NCI-H128 (cell line): ENCODE results near the gene MATN1.

Source experiments
- DNase-seq: peaks from one replicate; lab custom pipeline; 2025; ENCODE audit not compliant: unreplicated experiment; lab: John Stamatoyannopoulos, UW

Gene MATN1

DNA sequence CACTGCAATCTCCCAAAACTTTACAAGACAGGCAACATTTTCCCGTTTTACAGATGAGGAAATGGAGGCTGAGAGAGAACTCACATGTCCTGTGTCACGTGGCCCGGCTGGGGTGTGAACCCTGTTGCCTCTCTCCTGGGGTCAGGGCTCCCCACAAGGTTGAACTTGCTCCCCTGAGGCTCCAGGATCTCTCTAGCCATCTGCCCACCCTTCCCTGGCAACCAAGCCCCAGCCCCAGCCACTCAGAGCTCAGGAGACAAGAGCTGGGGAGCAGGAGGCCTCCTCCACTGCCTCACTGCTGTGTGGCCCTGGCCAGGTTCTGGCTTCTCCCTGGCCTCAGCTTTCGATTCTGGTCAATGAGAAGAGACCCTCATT lies 22.4 kb upstream of the MATN1 start:
- DNase-seq: no peak

DNA sequence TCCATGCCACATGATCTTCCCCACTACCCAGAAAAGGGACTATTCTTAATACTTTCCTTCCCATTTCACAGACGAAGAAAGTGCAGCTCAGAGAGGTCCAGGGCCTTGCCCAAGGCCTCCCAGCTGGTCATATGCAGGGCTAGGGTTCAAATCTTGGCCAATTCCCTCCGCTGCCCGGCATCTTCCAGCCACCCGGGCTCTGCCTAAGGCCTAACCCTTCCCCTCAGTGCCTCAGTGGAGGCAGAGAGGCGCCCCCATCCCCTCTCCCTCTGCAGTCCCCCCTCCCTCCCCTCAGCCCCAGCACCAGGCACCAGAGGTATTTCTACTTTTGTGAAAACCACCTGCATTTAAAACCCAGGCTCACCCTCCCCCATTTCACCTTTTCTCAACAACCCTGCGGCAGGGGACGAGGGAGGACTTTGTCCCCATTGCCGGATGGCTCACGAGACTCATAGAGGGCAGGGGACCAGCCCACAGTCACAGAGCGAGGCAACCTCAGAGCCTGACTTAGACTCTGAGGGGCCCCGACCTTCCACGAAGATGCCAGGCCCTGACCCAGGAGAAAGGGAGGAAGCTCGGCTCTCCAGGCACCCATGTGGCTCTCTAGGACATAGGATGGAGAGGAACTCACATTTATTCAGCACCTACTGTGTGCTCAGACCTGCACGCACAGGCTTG lies 21.9 kb upstream of the MATN1 start:
- DNase-seq: no peak

DNA sequence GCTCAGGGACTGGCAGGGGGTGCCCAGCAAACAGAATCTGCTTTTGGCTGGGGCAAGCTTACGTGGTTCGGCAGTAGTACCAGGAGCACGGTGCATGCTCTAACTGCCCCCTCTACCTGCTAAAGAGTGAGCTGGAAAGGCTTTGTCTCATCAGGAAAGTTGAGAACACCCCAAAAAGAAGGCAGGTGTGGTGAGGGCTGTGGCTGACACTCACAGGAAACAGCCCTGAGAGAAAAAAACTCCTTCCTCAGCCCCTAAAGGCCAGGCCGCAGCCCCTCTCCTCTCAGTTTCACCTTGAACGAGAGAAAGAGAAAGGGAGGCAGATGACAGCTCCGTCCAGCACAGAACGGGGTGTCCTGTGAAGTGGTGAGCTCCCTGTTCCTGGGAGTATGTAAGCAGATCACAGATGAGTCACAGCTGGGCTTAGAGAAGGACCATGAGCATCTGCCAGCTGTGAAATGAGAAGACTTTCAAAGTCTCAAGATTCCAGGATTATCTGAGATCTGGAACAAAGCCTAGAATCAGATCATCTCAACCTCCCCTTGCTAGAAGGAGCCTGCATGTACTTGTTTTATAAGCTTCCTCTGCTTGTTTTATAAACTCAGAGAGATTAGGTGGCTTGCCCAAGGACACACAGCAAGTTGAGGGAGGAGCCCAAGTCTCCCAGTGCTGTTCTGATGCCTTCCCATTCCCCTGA lies 20.8 kb upstream of the MATN1 start:
- no peak for DNase-seq

DNA sequence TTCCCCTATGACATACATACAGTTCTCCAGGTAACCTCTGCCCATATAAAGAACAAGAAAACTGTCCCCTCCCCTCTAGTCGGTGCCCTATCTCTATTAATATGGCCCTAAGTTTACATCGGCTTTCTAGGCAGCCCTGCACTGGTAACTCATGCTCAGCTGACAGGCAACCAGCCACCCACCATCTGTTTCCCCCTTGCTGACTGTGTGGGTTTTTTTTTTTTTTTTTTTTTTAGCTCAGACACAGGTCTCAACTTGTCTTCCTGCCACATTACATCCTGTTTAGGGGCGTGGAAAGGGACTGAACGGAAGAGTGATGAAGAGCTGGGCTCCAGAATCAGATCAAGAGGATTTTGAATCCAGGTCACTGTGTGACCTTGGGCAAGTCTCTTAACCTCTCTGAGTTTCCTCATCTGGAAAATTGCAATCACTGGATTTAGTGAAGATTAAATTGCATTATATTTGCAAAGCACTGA lies 20.2 kb upstream of the MATN1 start:
- no peak for DNase-seq

DNA sequence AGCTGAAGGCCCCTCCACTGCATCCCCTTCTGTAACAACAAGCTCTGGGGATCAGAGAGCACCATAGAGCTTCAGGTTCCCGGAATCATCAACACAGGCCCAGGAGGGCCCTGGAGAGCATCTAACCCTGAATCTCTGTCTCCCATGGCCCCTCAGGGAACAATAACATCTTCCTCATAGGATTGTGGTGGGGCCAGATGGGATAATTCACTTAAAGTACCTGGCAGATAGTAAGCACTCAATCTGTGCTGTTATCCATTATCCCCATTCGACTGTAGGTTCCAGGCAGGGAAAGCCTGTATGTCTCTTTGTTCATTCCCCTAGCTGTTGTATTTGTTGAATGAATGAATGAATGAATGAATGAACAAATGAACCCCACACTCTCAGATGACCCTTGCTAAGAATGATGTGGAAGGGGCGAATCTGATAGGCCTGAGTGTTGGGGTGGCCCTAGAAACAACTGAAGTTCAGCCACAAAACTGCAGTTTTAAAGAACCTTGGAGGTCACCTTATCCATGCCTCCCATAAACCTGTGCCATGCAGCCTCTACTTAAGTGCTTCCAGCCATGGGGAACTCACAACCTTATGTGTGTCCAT lies 19.7 kb upstream of the MATN1 start:
- no peak for DNase-seq

DNA sequence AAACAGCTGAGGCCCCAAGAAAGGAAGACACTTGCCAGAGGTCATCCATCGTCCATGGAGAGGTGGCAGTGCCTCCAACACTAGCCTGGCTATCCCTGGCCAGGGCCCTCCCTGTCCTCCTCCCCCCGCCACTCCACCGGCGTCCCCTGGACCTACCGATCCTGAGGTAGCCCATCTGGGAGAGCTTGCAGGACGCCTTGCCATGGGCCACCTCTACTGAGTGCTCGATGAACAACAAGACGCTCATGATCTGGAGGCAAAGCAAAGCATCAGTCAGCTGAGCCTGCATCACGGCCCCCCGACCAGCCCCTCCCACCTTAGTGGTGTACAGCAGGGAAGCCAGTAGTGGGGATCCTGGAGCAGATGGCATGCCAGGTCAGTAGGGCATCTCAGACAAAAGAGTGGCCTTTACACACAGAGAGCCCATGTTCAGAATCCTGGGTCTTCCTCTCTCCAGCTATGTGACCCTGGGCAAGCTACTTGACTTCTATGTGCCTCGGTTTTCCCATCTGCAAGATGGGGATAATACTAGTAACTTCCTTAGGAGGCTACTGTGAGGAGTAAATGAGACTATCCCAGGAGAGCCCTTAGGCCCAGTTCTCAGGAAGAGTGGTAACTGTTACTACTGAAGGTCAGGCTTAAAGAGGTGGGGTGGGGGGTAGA lies 19.0 kb upstream of the MATN1 start:
- DNase-seq: no peak

DNA sequence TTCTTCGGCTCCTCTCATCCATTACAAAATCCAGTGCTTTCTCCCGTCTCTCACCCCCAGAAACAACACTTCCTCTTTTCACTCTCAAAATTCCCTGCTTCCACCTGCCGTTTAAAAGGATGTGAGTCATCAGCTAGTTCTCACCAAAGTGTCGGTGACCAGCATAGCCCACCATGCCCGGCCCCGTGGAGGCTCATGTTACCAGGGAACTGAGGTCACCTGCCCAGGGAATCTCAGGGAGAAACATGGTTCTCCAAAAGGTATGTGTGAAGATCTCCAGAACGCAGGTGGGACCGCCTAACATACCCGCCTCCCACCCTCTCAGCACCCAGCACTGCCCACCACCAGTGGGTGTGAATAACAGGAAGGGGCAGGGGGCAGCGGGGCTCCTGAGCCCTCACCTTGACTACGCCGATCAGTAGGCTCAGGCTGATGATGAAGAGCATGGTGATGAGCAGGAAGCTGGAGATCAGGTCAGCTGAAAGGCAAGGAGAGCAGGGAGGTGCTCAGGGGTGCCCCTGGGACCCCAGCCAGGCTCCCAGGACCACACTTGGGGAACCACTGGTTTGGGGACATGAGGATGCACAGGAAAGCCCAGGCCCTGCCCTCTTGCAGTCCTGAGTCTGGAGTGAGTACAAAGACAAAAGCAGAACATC lies 18.0 kb upstream of the MATN1 start:
- DNase-seq: no peak

DNA sequence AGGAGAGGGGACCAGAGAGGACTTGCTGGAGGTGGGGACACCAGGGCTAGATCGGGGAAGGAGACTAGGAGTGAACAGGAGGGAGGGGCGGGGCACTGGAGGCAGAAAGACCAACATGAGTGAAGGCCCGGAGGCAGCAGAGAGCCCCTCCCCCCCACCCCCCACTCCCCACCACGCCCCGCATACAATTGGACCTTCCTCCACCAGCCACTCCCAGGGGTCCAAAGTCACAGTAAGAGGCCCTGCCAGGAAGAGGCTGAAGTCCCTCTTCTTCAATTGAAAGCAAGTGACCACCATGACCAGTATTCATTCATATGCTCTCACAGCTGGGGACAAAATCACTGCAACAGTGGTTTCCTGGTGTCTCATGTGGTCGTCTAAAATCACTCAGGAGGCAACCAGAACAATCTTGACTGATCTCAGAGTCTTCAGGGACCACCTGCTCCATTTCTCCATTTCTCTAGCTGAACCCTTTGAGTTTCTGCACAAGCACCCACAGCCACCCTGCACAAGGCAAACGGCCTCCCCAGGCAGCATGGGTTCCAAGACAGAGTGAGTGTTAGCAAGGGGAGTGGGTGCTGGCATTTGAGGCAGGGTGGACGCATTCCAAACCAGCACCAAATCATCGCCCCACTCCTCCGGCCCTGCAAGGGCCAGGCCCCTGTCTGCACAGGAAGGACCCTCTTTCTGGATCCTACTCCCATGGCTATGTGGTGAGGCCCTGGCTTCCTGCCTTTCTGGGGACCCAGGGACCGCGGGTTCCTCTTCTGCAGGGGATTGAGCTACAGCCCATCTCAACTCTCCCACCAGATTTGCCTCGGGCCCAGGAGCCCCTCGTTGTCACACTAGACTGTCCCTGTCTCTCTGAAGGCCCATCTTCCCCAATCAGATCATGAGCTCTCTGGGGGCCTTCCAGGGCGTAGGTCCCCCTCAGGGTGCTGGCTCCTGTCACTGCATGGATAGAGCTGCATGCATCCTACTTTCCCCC lies 17.2 kb upstream of the MATN1 start:
- DNase-seq: no peak

DNA sequence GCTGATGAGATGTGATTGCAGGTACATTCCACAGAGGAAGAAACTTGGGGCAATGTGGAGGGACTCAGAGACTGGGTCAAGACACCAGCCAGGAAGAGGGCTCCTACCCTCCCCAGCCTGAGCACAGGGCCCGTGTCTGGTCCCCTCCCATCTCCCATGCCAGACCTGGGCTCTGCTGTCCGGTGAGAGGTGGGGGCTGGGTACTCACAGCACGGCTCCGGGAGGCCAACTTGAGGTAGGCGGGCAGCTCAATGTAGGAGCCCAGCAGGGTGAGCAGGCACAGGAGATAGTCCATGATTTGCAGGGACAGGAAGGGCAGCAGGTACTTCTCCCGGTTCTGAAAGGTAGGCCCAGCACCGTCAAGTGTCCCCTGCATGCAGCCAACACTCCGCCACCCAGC lies 16.2 kb upstream of the MATN1 start:
- no peak for DNase-seq

DNA sequence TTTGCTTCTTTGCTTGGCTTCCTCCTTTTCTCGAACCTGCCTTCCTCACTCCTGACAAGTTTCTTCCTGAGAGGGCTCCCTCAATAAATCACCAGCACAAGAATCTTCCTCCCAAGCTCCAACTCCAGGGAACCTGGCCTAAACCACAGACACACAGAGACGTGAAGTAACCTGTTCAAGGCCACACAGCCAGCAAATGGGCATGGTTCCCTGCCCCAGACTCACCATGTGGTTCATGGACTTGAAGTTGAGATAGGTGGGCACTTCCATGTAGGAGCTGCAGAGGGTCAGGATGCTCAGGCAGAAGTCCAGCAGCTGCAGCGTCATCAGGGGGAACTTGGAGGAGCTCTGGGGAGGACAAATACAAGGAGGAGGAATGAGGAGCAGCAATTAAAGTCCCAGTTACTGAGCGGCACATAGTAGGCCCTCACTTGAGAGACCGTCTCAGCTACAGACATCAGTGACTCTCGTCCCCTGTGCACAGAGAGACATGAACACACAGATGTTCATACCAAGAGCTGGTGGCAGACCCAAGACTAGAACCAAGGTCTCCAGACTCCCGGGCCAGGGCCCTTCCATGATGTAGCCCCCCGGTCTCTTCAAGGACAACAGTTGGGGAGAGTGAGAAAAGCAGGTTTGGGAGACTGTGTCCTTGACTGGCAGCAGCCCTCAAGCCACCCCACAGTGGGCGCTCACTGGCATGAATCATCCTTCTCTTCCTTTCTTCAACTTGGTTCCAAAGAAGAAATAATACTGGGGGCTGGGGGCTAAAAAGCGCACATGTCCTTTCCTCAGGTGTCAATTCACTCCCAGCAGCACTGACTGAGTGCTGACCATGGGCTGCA lies 15.6 kb upstream of the MATN1 start:
- DNase-seq: no peak

DNA sequence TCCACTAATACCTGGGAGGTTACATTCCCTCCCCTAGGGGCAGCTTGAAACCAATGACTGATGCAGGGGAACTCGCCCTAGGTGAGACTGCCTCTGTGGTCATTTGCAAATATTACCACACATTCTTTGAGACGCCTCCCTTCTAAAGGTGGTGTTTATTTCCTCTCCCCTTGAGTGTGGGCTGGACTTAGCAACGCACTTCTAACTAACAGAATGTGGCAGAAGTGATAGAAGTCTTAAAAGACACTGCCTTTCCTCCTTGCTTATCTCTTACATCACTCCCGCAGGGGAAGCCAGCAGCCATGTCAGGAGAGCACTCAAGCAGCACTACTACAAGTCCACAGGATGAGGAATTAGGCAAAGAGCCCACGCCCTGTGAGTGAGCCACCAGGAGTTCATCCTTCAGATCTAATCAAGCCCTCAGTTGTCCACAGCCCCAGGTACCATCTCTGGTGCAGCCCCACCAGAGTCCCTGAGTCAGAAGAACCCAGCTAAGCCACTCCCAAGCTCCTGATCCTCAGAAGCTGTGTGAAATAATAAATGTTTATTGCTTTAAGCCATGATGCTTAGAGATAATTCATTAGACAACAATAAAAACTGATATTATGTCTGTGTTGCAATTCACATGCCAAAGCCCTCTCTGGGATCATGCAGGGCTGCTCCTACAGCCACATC lies 14.8 kb upstream of the MATN1 start:
- no peak for DNase-seq

DNA sequence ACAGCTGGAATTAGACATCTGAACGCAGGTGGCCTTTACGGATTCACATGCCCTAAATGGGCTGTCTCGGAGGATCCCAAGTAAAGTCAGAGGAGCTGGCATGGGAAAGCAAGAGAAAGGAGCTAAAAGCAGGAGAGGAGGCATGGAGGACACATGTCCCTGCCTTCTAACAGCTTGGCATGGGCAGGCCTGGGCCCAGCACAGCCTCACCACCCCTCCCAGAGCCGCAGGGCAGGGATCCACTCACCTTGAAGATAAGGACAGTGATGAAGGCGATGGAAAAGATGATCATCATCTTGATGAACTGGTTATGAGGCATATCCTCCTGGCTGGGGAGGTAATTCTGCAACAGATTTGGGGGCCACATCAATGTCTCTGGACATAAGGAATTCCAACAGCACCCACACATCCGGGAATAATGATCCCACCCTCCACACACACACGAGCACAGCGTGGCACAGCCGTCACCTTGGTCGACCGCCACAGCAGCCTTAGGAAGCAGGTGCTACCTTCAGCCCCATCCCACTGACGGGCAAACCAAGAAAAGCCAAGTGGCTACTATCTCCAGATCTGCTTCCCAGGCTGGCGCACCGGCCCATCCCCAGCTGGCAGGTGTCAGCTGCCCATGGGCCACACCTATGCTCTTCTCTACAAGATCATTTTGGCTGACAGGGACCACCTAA lies 14.1 kb upstream of the MATN1 start:
- no peak for DNase-seq

DNA sequence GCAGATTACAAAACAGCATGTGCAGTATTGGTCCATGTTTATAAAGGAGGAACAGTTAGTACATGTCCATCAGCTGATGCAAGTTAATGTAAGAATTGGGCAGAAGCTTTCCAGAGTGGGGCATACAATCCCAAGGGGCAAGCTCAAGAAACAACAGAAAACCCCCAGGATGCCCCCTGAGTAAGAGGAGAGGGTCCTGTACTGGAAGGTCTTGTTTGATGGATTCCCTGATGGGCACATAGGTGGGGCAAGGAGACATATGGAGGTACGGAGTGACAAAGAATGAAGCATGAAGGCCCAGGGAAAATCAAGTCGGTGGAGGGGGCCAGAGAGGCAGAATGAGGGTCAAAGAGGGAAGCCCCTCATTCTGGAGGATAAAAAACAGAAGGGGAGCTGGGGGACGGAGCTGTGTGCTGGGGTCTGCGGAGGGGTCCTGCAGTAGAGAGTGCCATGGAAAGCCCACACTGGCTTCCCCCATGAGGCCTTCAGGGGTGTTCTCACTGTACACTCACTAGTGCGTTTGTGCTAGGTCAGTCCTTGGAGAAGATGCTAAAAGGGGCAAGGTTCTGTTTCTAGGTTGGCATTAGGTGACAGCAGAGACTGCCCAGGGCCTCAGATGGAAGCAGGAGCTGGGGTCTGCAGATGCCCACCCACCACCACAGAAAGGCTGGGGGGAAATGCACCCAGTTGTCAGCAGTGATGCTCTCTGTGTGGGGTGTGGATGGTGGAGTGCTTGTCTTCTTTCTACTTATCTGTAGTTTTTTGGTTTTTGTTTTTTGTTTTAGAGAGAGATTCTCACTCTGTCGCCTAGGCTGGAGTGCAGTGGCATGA lies 12.5 kb upstream of the MATN1 start:
- DNase-seq: no peak

DNA sequence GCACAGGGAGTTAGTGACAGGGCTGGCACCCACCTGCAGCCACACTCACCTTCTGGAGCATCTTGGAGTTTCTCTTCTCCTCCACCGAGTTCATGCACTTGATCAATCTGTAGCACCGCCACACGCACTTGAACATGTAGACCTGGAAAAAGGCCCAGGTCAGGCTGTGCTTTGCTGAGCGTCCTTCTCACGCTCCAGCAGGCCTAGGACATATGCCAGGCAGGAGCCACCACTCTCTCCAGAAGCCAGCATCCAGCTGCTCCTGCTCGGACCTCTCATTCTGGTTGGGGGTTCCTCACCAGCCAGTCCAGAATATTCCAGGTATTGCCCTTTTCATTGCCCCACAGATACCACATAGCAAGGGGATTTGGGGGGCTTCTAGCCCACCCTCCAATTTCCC lies 11.7 kb upstream of the MATN1 start:
- no peak for DNase-seq

DNA sequence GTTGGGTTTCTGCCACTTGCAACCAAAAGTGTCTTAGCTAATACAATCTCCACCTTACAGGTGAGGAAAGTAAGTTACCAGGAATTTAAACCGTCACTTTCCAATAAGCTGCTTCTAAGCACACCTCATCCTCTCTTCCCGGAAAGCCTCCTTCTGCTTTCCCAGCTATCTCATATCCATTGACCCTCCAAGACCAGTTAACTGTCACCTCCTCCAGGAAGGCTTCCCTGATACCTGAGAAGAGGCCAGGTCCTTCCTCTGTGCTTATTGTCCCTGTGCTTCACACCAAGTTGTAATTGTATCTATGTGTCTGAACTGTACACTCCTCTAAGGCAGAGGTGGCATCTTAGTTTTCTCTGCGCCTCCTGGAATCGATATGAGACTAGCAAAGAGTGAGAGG lies 11.2 kb upstream of the MATN1 start:
- no peak for DNase-seq

DNA sequence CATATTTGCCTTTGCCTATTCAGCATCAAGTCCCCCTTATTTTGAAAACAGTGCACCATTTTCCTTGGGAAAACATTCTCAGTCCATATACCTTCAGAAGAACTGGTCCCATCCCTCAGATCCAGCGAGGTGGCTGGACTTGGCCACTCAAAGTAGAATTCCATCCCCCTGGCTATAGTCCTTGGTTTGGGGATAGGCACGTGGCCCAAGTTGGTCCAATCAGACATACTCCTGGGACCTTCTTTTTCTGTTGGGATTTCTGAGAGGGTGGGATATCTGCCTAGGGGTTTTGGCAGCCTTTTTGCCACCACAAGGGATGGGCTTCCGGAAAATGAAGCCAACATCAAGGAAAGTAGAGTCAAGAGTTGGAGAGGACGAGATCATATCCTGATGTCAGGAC lies 10.7 kb upstream of the MATN1 start:
- no peak for DNase-seq

DNA sequence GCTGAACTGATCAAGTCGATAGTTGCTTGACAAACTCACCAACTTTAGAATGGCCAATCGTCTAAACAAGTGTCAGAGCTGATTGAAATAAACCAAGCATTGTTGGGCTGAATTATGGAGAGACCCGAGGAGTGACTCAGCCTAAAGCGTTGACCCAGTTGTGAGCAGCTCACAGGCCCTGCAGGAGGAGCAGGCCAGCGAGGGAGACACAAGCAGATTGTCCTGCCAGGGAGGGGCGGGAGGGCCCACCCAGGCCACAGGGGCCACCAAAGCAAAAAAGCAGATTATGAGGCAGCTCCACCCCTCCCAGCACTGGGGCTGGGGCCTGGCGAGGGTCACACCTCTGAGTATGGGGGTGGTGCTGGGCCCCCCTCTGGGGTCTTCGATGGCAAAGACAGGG lies 10.1 kb upstream of the MATN1 start:
- DNase-seq: no peak
